ENCODE results near the gene NTS. TPM values are rescaled to one million over a fixed set of nuclear protein-coding genes. Genes with fewer than 3 reads are reported as not detected.

Gene NTS
- total RNA-seq, 1 donor from 2014 or later = 2.3 TPM

- TF ChIP-seq CTCF (IDR thresholded peaks at IDR 0.05; ENCODE audit: partially characterized antibody, unreplicated experiment) = no peak
- no peak overlapping the region for H3K4me3 Mint-ChIP-seq (ENCODE audit: unreplicated experiment)
- no peaks in the 10 kb centered on the region for H3K27me3 Mint-ChIP-seq (ENCODE audit: unreplicated experiment)
- no peaks in the 10 kb centered on the region for H3K36me3 Mint-ChIP-seq (ENCODE audit: unreplicated experiment)
- DNase-seq = no peak
- no peaks in the 10 kb centered on the region for H3K9me3 Mint-ChIP-seq (ENCODE audit: unreplicated experiment)
- no peak overlapping the region for H3K27ac Mint-ChIP-seq (ENCODE audit: unreplicated experiment)
- no peaks in the 10 kb centered on the region for H3K4me1 Mint-ChIP-seq (ENCODE audit: low read depth, unreplicated experiment)
These were observed 40.5 kb upstream of the NTS start for GRCh38 chr12:85833579-85833978.

DNA sequence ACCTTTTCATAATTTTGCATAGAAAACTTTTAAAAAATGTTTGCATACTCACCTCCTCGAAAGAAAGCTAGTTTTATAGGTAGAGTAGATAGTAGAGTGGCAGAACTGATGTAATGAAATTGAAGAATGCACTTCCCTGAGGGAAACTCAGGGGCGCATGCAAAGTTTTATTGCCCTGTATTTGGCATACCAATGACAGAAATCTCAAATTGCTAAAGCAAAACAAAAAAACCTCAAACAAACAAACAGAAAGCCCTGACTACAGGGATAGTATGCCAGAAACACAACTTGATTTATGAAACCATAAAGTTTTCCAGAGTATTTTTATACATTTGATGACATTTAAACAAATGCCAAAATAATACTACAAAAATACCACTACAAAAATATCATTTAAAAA is 39.7 kb upstream of the NTS start:
- no peak for DNase-seq
- no peaks in the 10 kb centered on the region for H3K9me3 Mint-ChIP-seq (ENCODE audit: unreplicated experiment)
- no peak overlapping the region for H3K4me3 Mint-ChIP-seq (ENCODE audit: unreplicated experiment)
- no peak overlapping the region for H3K27ac Mint-ChIP-seq (ENCODE audit: unreplicated experiment)
- no peaks in the 10 kb centered on the region for H3K27me3 Mint-ChIP-seq (ENCODE audit: unreplicated experiment)
- TF ChIP-seq CTCF (IDR thresholded peaks at IDR 0.05; ENCODE audit: partially characterized antibody, unreplicated experiment) = no peak
- H3K4me1 Mint-ChIP-seq (ENCODE audit: low read depth, unreplicated experiment) = no peaks in the 10 kb centered on the region
- H3K36me3 Mint-ChIP-seq (ENCODE audit: unreplicated experiment) = no peaks in the 10 kb centered on the region

DNA sequence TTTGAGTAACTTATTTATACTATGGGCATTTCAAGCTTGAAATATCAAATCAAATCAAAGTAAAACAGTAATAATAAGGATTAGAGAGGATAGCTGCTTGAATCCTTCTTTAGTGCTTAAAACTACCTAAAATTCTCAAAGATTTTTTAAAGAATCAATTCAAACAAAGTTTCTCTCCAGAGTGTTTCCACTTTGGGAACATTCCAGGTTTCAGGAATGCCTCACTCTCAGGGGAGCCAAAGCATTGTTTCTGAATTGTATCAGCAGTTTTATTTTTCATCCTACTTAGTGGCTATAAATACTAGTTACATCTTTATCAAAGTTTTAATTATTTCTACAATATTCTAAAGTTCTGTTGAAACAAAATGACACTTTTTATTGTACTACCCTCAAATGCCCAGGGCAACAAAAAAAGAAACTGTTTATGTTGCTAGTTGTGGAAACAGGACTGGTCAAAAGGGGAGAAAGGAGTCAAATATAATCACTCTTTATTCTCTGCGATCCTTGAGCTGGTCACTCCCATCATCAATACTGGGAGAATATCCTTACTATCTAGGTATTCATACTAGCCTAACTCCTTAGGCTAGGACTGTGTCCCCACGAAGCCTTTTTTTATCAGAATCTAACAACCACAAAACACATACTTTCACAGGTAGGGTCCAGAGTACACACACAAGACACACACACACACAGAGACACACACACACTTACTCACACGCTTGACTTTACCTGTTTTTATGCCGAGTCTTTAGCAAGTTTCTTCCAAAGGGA is 38.5 kb upstream of the NTS start:
- H3K27ac Mint-ChIP-seq (ENCODE audit: unreplicated experiment) = no peak overlapping the region
- no peaks in the 10 kb centered on the region for H3K9me3 Mint-ChIP-seq (ENCODE audit: unreplicated experiment)
- H3K27me3 Mint-ChIP-seq (ENCODE audit: unreplicated experiment) = no peaks in the 10 kb centered on the region
- TF ChIP-seq CTCF (IDR thresholded peaks at IDR 0.05; ENCODE audit: partially characterized antibody, unreplicated experiment) = no peak
- DNase-seq = no peak
- H3K4me1 Mint-ChIP-seq (ENCODE audit: low read depth, unreplicated experiment) = no peaks in the 10 kb centered on the region
- H3K4me3 Mint-ChIP-seq (ENCODE audit: unreplicated experiment) = no peak overlapping the region
- no peaks in the 10 kb centered on the region for H3K36me3 Mint-ChIP-seq (ENCODE audit: unreplicated experiment)

DNA sequence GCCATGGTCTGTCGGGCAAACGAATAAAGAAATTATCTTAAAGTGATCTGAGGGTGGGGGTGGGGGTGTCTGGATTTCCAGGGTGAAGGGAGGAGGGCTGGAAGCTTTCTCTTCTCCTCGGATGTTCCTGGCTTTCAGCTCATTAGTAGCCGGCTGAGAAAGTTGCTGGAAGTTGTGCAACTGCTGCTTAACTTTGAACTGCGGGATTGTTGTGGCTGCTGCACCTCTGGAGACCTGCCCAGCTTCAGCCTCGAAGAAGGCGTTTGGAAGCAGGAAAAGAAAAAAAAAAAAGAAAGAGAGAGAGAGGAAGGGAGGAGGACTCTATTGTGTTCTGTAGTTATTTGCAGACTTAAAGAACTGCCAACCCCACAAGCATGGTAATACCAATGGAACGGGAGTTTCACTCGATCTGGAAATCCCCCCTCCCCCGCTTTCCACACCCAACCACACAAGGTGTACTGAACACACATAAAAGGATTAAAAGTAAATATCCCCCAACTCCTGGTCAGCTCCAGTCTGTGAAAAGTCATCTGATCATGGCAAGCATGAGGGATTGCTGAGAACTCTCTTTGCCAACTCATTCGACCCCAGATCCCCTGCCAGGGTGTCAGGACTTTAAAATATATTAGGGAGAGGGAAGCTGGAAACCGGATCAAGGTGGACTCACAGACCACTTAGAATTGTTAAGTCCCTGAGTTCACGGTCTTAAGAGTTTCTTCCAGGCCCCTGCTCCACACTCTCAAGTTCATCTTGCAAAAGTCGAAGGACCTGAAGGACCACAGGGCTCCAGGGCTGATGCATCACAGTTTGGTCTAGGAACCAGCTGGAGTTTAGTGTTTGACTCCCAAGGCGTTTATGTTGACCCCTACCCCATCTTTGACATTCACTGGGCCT is 37.7 kb upstream of the NTS start, which contains the start of gene RASSF9:
TSS of gene RASSF9 (minus strand) at position 213 of the 894 bp plus-strand sequence. CDS start at position 5, 208 bp downstream.
- Mint-ChIP-seq H3K4me1 (ENCODE audit: low read depth, unreplicated experiment) (no peaks in the 10 kb centered on the region), H3K9me3 (ENCODE audit: unreplicated experiment) (no peaks in the 10 kb centered on the region), H3K27ac (ENCODE audit: unreplicated experiment) (no peak within 1 kb of the TSS), H3K27me3 (ENCODE audit: unreplicated experiment) (no peaks in the 10 kb centered on the region), H3K4me3 (ENCODE audit: unreplicated experiment) (no peak within 1 kb of the TSS), H3K36me3 (ENCODE audit: unreplicated experiment) (no peaks in the 10 kb centered on the region)
- no peak for DNase-seq
- TF ChIP-seq CTCF (IDR thresholded peaks at IDR 0.05; ENCODE audit: partially characterized antibody, unreplicated experiment) = no peak

Measured in glutamatergic neuron (in vitro differentiated cells).